Measurements from ENCODE around the gene SDHAF2.

DNA sequence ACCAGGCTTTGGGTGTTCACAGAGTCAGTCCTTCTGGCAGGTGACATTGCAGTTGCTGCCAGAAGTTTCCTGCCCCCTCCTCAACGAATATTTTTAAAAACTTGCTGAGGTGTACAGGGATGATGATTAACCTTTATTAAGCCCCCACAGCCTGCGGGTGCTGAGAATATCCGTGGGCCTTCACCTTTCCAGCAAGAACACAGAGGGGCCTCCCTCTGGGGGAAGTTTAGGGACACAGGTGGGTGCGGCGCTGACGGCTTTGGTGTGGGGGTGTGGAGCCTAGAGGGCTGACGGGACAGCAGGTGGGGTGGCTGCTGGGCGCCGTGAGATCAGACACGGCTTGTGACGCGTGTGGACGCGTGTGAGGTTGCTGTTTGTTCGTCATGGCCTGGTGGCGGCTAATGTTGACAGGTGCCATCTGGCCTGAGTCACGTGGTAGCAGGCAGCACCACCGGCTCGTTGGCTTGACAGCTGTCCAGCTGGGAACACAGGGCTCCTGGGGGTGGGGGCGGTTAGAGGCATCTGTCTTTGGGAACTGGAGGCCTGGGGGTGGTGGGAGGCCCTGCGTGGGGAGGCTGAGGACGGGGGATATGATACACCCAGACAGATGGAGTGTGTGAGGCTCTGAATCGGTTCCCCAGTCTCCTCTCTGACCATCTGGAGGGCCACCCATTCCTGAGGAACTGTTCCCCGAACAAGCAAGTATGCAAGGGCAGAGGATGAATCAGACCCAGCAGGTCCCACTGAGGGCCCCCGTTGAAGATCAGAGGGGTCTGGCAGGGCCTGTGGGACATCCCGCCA, 66.1 kb downstream of the SDHAF2 start:
- TF ChIP-seq, protein P1, sequence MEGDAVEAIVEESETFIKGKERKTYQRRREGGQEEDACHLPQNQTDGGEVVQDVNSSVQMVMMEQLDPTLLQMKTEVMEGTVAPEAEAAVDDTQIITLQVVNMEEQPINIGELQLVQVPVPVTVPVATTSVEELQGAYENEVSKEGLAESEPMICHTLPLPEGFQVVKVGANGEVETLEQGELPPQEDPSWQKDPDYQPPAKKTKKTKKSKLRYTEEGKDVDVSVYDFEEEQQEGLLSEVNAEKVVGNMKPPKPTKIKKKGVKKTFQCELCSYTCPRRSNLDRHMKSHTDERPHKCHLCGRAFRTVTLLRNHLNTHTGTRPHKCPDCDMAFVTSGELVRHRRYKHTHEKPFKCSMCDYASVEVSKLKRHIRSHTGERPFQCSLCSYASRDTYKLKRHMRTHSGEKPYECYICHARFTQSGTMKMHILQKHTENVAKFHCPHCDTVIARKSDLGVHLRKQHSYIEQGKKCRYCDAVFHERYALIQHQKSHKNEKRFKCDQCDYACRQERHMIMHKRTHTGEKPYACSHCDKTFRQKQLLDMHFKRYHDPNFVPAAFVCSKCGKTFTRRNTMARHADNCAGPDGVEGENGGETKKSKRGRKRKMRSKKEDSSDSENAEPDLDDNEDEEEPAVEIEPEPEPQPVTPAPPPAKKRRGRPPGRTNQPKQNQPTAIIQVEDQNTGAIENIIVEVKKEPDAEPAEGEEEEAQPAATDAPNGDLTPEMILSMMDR (conservative IDR thresholded peaks at IDR 0.05; ENCODE audit: low read depth, low read length), result no peak
- no peak for TF ChIP-seq EZH2 (IDR thresholded peaks at IDR 0.05; ENCODE audit: borderline replicate concordance, low read depth, low read length, poor library complexity, severe bottlenecking)
